ENCODE results near the gene ABLIM1.
"Not testable (repeated sequence)": the region's sequence is repeated elsewhere in the genome, so short reads cannot be mapped to it uniquely, and the experiment has no call there.

Gene ABLIM1

GRCh38 chr10:114658175-114658574 is at the start of gene ABLIM1:
TSS of gene ABLIM1 (minus strand) at chr10:114658275. CDS start at chr10:114658200, 75 bp downstream.
- Histone ChIP-seq H3K4me3 (no peak within 1 kb of the TSS), H3K27ac (no peak within 1 kb of the TSS)

GRCh38 chr10:114706458-114707055 is 48.5 kb upstream of the ABLIM1 start:
- peak overlapping the region in 1 of 21 experiments; percentile 41 for H3K27ac ChIP-seq
- no peak overlapping the region for H3K4me3 ChIP-seq

GRCh38 chr10:114704679-114705078 is 46.6 kb upstream of the ABLIM1 start:
- Histone ChIP-seq H3K4me3 (no peak overlapping the region), H3K27ac (no peak overlapping the region)

- Histone ChIP-seq H3K27ac (no peak overlapping the region), H3K4me3 (no peak overlapping the region)
Observed at GRCh38 chr10:114703377-114704107, 45.5 kb upstream of the ABLIM1 start.

- Histone ChIP-seq H3K4me3 (no peak overlapping the region), H3K27ac (peak overlapping the region in 2 of 21 experiments; percentile 3 to 7)
Observed at GRCh38 chr10:114698271-114699061, 40.4 kb upstream of the ABLIM1 start.

- no peak overlapping the region for H3K4me3 ChIP-seq
- peak overlapping the region in 12 of 21 experiments; percentile 9 to 63 (median 41) for H3K27ac ChIP-seq
Observed at GRCh38 chr10:114697061-114697598, 39.1 kb upstream of the ABLIM1 start.

GRCh38 chr10:114696301-114696700 is 38.2 kb upstream of the ABLIM1 start:
- H3K27ac ChIP-seq: peak overlapping the region in 3 of 21 experiments; percentile 34 to 61 (median 42)
- not testable (repeated sequence) for H3K4me3 ChIP-seq

GRCh38 chr10:114694752-114695151 is 36.7 kb upstream of the ABLIM1 start:
- Histone ChIP-seq H3K4me3 (no peak overlapping the region), H3K27ac (no peak overlapping the region)

GRCh38 chr10:114694062-114694461 is 36.0 kb upstream of the ABLIM1 start:
- Histone ChIP-seq H3K27ac (no peak overlapping the region), H3K4me3 (no peak overlapping the region)

- Histone ChIP-seq H3K4me3 (no peak overlapping the region), H3K27ac (no peak overlapping the region)
Observed at GRCh38 chr10:114691442-114691941, 33.4 kb upstream of the ABLIM1 start.

GRCh38 chr10:114688786-114689185 is 30.7 kb upstream of the ABLIM1 start:
- Histone ChIP-seq H3K27ac (no peak overlapping the region), H3K4me3 (no peak overlapping the region)

- Histone ChIP-seq H3K27ac (no peak overlapping the region), H3K4me3 (no peak overlapping the region)
Observed at GRCh38 chr10:114687459-114687858, 29.4 kb upstream of the ABLIM1 start.

- H3K27ac ChIP-seq: peak overlapping the region in 4 of 21 experiments; percentile 51 to 84 (median 78)
- H3K4me3 ChIP-seq: no peak overlapping the region
Observed at GRCh38 chr10:114686013-114686412, 27.9 kb upstream of the ABLIM1 start.

- Histone ChIP-seq H3K27ac (peak overlapping the region in 13 of 21 experiments; percentile 51 to 84 (median 74)), H3K4me3 (no peak overlapping the region)
Observed at GRCh38 chr10:114685456-114685855, 27.4 kb upstream of the ABLIM1 start.

GRCh38 chr10:114684822-114685209 is 26.7 kb upstream of the ABLIM1 start:
- H3K27ac ChIP-seq: peak overlapping the region in 18 of 21 experiments; percentile 20 to 84 (median 72)
- H3K4me3 ChIP-seq: no peak overlapping the region

GRCh38 chr10:114684084-114684821 is 26.2 kb upstream of the ABLIM1 start:
- peak overlapping the region in 3 of 7 experiments; percentile 1 to 29 (median 17) for H3K4me3 ChIP-seq
- peak overlapping the region in 19 of 21 experiments; percentile 20 to 84 (median 74) for H3K27ac ChIP-seq

GRCh38 chr10:114683593-114683992 is 25.5 kb upstream of the ABLIM1 start:
- H3K27ac ChIP-seq: peak overlapping the region in 18 of 21 experiments; percentile 42 to 84 (median 74)
- peak overlapping the region in 5 of 7 experiments; percentile 1 to 29 (median 17) for H3K4me3 ChIP-seq

- H3K4me3 ChIP-seq: peak overlapping the region in 4 of 7 experiments; percentile 1 to 29 (median 14)
Observed at GRCh38 chr10:114683162-114683561, 25.1 kb upstream of the ABLIM1 start.

GRCh38 chr10:114682532-114682931 is 24.5 kb upstream of the ABLIM1 start:
- H3K4me3 ChIP-seq: peak overlapping the region in 1 of 7 experiments; percentile 29
- H3K27ac ChIP-seq: peak overlapping the region in 13 of 21 experiments; percentile 3 to 84 (median 74)

More at GRCh38 chr10:114683162-114683561, 25.1 kb upstream of the ABLIM1 start:
- peak overlapping the region in 18 of 21 experiments; percentile 42 to 84 (median 74) for H3K27ac ChIP-seq

All from skin epidermis (tissue), 12 donors.